Loucy (cell line): ENCODE data around the gene C10orf105.

Source experiments
- H2AFZ ChIP-seq: fragments of 200-600 bp; sonication (generic); 2 replicates; pipeline ENCODE4 v1.6.0; 2016; ENCODE audit warnings: antibody characterized with exemption, mild to moderate bottlenecking, low read length, moderate library complexity
- H3F3A ChIP-seq: fragments of 200-600 bp; 2 replicates; pipeline ENCODE4 v1.6.0; 2016; ENCODE audit warnings: antibody characterized with exemption, low read depth, mild to moderate bottlenecking
- H3K27me3 ChIP-seq: fragments of 200-600 bp; sonication (generic); 2 replicates; pipeline ENCODE4 v1.6.1; 2014; ENCODE audit warnings: low read length, mild to moderate bottlenecking; ENCODE audit not compliant: insufficient read depth, poor library complexity, severe bottlenecking
- H3K36me3 ChIP-seq: fragments of 200-600 bp; sonication (generic); 2 replicates; pipeline ENCODE4 v1.6.1; 2016; ENCODE audit warnings: low read length; ENCODE audit not compliant: insufficient read depth
- H3K4me1 ChIP-seq: fragments of 200-600 bp; sonication (generic); 2 replicates; pipeline ENCODE4 v1.5.1; 2014; ENCODE audit warnings: low read length, mild to moderate bottlenecking; ENCODE audit not compliant: insufficient read depth, poor library complexity, severe bottlenecking
- H3K4me2 ChIP-seq: fragments of 200-600 bp; sonication (generic); 2 replicates; pipeline ENCODE4 v1.6.0; 2014; ENCODE audit warnings: antibody characterized with exemption, low read length, low read depth, mild to moderate bottlenecking; ENCODE audit not compliant: poor library complexity, severe bottlenecking
- H3K4me3 ChIP-seq: fragments of 200-600 bp; sonication (generic); 2 replicates; pipeline ENCODE4 v1.5.1; 2014; ENCODE audit warnings: low read length, mild to moderate bottlenecking, mixed read lengths; ENCODE audit not compliant: poor library complexity, severe bottlenecking
- H3K79me2 ChIP-seq: fragments of 200-600 bp; sonication (generic); 2 replicates; pipeline ENCODE4 v1.6.1; 2014; ENCODE audit warnings: low read length; ENCODE audit not compliant: insufficient read depth
- H3K9ac ChIP-seq: fragments of 200-600 bp; sonication (generic); 2 replicates; pipeline ENCODE4 v1.6.0; 2014; ENCODE audit warnings: mild to moderate bottlenecking, low read depth, low read length, moderate library complexity; ENCODE audit not compliant: poor library complexity, severe bottlenecking
- H3K9me2 ChIP-seq: fragments of 200-600 bp; sonication (generic); replicated peaks from 2 replicates; pipeline ENCODE4 v1.6.1; 2016; ENCODE audit warnings: low read depth, low read length, mixed read lengths
- H3K9me3 ChIP-seq: fragments of 200-600 bp; sonication (generic); 2 replicates; pipeline ENCODE4 v1.6.1; 2014; ENCODE audit warnings: mild to moderate bottlenecking, antibody characterized with exemption, low read length, low read depth; ENCODE audit not compliant: insufficient read depth
- H4K20me1 ChIP-seq: fragments of 200-600 bp; sonication (generic); 2 replicates; pipeline ENCODE4 v1.6.0; 2014; ENCODE audit warnings: antibody characterized with exemption, low read length, mild to moderate bottlenecking; ENCODE audit not compliant: insufficient read depth, poor library complexity, severe bottlenecking
- EZH2phosphoT487 ChIP-seq: fragments of 200-600 bp; IDR thresholded peaks from 2 replicates; pipeline ENCODE4 v1.6.1; 2018; ENCODE audit warnings: antibody characterized with exemption, mild to moderate bottlenecking, moderate library complexity, borderline replicate concordance
- TF ChIP-seq, protein P1 (sequence below): fragments of 200-600 bp; sonication (generic); conservative IDR thresholded peaks from 2 replicates; pipeline ENCODE4 v1.5.1; 2014; ENCODE audit warnings: mild to moderate bottlenecking, antibody characterized with exemption, low read length

The C10orf105 gene

GRCh38 chr10:71765906-71766716 lies 46.5 kb upstream of the C10orf105 start:
- Histone ChIP-seq H3K9me2 (no peaks in the 10 kb centered on the region), H3K27me3 (no peaks in the 10 kb centered on the region), H3F3A (no peaks in the 10 kb centered on the region), H3K9ac (no peak overlapping the region), H4K20me1 (no peaks in the 10 kb centered on the region), H3K9me3 (no peaks in the 10 kb centered on the region), H3K36me3 (no peaks in the 10 kb centered on the region), H2AFZ (no peak overlapping the region), H3K79me2 (no peaks in the 10 kb centered on the region), H3K4me1 (peaks cover 43% of the 10 kb centered on the region), H3K4me3 (no peak overlapping the region), H3K4me2 (no peak overlapping the region)
- TF ChIP-seq, protein P1, sequence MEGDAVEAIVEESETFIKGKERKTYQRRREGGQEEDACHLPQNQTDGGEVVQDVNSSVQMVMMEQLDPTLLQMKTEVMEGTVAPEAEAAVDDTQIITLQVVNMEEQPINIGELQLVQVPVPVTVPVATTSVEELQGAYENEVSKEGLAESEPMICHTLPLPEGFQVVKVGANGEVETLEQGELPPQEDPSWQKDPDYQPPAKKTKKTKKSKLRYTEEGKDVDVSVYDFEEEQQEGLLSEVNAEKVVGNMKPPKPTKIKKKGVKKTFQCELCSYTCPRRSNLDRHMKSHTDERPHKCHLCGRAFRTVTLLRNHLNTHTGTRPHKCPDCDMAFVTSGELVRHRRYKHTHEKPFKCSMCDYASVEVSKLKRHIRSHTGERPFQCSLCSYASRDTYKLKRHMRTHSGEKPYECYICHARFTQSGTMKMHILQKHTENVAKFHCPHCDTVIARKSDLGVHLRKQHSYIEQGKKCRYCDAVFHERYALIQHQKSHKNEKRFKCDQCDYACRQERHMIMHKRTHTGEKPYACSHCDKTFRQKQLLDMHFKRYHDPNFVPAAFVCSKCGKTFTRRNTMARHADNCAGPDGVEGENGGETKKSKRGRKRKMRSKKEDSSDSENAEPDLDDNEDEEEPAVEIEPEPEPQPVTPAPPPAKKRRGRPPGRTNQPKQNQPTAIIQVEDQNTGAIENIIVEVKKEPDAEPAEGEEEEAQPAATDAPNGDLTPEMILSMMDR, result no peak
- no peak for TF ChIP-seq EZH2phosphoT487

DNA sequence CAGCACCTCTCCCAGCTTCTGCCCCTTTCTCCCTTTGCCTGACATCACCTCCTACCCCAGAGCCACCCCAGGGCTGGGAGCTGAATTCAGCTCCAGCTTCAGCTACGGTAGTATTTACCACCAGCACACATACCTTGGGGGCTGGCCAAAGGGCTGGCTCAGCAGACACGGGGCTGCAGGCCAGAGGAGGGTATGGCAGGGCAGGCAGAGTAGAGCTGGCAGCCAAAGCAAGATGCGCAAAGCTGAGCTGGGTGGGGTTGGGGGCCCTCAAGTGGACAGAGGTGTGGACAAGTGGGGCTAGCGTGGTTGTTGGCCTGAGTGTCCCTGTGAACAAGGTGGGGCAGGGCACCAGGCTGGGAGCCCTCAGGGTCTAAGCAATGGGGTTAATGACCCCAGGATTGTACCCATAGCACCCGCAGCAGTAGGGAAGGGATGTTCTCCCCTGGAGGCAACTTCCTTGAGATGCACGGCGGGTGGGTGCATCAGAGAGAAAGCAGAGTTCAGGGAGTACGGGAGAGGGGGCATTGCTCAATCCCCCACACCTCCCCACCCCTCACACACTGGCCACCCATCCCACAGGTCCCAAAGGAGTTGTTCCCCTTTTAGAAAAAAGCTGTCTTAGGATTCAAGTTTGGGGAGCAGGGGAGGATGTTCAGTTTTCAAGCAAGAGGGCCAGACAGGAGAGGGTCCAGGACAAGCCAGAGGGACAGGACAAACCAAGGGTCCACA lies 45.8 kb upstream of the C10orf105 start:
- Histone ChIP-seq H4K20me1 (no peaks in the 10 kb centered on the region), H2AFZ (no peak overlapping the region), H3K9me2 (no peaks in the 10 kb centered on the region), H3F3A (no peaks in the 10 kb centered on the region), H3K4me1 (peaks cover 39% of the 10 kb centered on the region), H3K9me3 (no peaks in the 10 kb centered on the region), H3K36me3 (no peaks in the 10 kb centered on the region), H3K4me3 (no peak overlapping the region), H3K27me3 (no peaks in the 10 kb centered on the region), H3K79me2 (no peaks in the 10 kb centered on the region), H3K4me2 (no peak overlapping the region), H3K9ac (no peak overlapping the region)
- TF ChIP-seq, protein P1, result no peak
- TF ChIP-seq EZH2phosphoT487, result no peak

- Histone ChIP-seq H3K4me1 (peaks cover 24% of the 10 kb centered on the region), H4K20me1 (no peaks in the 10 kb centered on the region), H3K36me3 (no peaks in the 10 kb centered on the region), H3K9me3 (no peaks in the 10 kb centered on the region), H3K9ac (no peak overlapping the region), H3K9me2 (no peaks in the 10 kb centered on the region), H3F3A (no peaks in the 10 kb centered on the region), H3K4me3 (no peak overlapping the region), H2AFZ (no peak overlapping the region), H3K79me2 (no peaks in the 10 kb centered on the region), H3K27me3 (no peaks in the 10 kb centered on the region), H3K4me2 (no peak overlapping the region)
- no peak for TF ChIP-seq EZH2phosphoT487
- TF ChIP-seq, protein P1, result no peak
Measured at GRCh38 chr10:71763352-71764127, 44.0 kb upstream of the C10orf105 start.
